Mammary epithelial cell (primary cell): ENCODE data around the gene APLF.

Experiments
- CTCF ChIP-seq, 2 donors: IDR thresholded peaks in 1 of 2; conservative IDR thresholded peaks in 1 of 2; 2 replicates each; pipeline ENCODE4 v1.5.1; 2011 to 2012; ENCODE audit warnings: inconsistent platforms in 2 of 2, low read length in 2 of 2, mild to moderate bottlenecking in 2 of 2, control low read depth in 1 of 2, low read depth in 1 of 2; ENCODE audit not compliant: insufficient read depth in 1 of 2; ENCODE audit errors: extremely low read depth in 1 of 2
- EZH2 ChIP-seq: IDR thresholded peaks from 2 replicates; pipeline ENCODE4 v1.6.1; 2012; ENCODE audit warnings: low read length, inconsistent platforms, borderline replicate concordance

- TF ChIP-seq CTCF (conservative IDR thresholded peaks at IDR 0.05 in 1 of 2, IDR thresholded peaks at IDR 0.05 in 1 of 2; ENCODE audit: extremely low read depth in 1 of 2, insufficient read depth in 1 of 2, low read depth in 1 of 2, low read length in 2 of 2) (no peak), EZH2 (no peak)
These were observed 94.0 kb downstream of the APLF start for GRCh38 chr2:68561372-68561771.
